Smooth muscle cell of trachea (primary cell): ENCODE results near the gene FAR1. TPM values are rescaled to one million over a fixed set of nuclear protein-coding genes. Genes with fewer than 3 reads are reported as not detected.

Source experiments
- total RNA-seq: library from RNA; depleted of rRNA; stranded (reverse); fragments of >200 nt; gene quantifications from 2 replicates; pipeline ENCODE4 v1.2.1, GENCODE V29; 2014

Gene FAR1, protein sequence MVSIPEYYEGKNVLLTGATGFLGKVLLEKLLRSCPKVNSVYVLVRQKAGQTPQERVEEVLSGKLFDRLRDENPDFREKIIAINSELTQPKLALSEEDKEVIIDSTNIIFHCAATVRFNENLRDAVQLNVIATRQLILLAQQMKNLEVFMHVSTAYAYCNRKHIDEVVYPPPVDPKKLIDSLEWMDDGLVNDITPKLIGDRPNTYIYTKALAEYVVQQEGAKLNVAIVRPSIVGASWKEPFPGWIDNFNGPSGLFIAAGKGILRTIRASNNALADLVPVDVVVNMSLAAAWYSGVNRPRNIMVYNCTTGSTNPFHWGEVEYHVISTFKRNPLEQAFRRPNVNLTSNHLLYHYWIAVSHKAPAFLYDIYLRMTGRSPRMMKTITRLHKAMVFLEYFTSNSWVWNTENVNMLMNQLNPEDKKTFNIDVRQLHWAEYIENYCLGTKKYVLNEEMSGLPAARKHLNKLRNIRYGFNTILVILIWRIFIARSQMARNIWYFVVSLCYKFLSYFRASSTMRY
- 42.2 and 67.8 TPM in 2 replicates for total RNA-seq

GRCh38 chr11:13668102-13668956 is at the start of gene FAR1:
TSS of gene FAR1 (plus strand) at chr11:13668668. CDS start at chr11:13694766, 26,098 bp downstream.

Other genes with a start within 250 kb of the FAR1 start
- gene BTBD10, start 205.4 kb upstream of the FAR1 start, total RNA-seq, result 50.6 and 69.1 TPM in 2 replicates
- not detected in 2 replicates for gene PTH, start 172.7 kb upstream of the FAR1 start, total RNA-seq